Neural cell (in vitro differentiated cells): ENCODE data around the gene C3orf62.

Experiments
- CTCF ChIP-seq: fragments of 450-650 bp; IDR thresholded peaks from 2 replicates; pipeline ENCODE4 v1.5.1; 2014; ENCODE audit warnings: antibody characterized with exemption, mild to moderate bottlenecking, moderate library complexity; ENCODE audit not compliant: poor library complexity, severe bottlenecking
- EP300 ChIP-seq: fragments of 450-650 bp; conservative IDR thresholded peaks from 2 replicates; pipeline ENCODE4 v1.6.1; 2014; ENCODE audit warnings: antibody characterized with exemption, mild to moderate bottlenecking, moderate library complexity; ENCODE audit not compliant: poor library complexity, severe bottlenecking
- EZH2 ChIP-seq: fragments of 200-600, 300-800 bp; shearing (Covaris generic), sonication (generic); IDR thresholded peaks from 2 replicates; pipeline ENCODE4 v1.6.1; 2014; ENCODE audit warnings: antibody characterized with exemption, low read length, borderline replicate concordance, mild to moderate bottlenecking; ENCODE audit not compliant: insufficient read depth, poor library complexity, severe bottlenecking
- POLR2AphosphoS5 ChIP-seq: IDR thresholded peaks from 2 replicates; pipeline ENCODE4 v1.6.1; 2012
- RAD21 ChIP-seq: fragments of 450-650 bp; conservative IDR thresholded peaks from 2 replicates; pipeline ENCODE4 v1.6.1; 2014; ENCODE audit warnings: antibody characterized with exemption, mild to moderate bottlenecking, moderate library complexity
- REST ChIP-seq: IDR thresholded peaks from 2 replicates; pipeline ENCODE4 v1.6.1; 2012; ENCODE audit warnings: borderline replicate concordance

- TF ChIP-seq REST (no peak), CTCF (no peak), EP300 (no peak), POLR2AphosphoS5 (no peak), EZH2 (no peak), RAD21 (no peak)
Measured at GRCh38 chr3:49283997-49284396, 7.0 kb upstream of the C3orf62 start.
